OCI-LY7 (cell line): ENCODE results near the gene CATSPERZ. TPM values are rescaled to one million over a fixed set of nuclear protein-coding genes. Genes with fewer than 3 reads are reported as not detected.

Source experiments
- BruUV-seq: library from RNA; stranded (reverse); fragments of 400-500 nt; replicated peaks from 2 replicates; lab custom pipeline; 2021; lab: Mats Ljungman, UMichigan
- CTCF ChIA-PET: fragments of 300-600 bp; sonication (Branson Sonifier 250); formaldehyde crosslinking; loops from one replicate; lab custom pipeline; 2022; ENCODE audit warnings: antibody characterized with exemption; ENCODE audit not compliant: unreplicated experiment; lab: Charles Lee
- POLR2A ChIA-PET: fragments of 300-600 bp; sonication (Branson Sonifier 250); formaldehyde crosslinking; loops from one replicate; lab custom pipeline; 2022; ENCODE audit warnings: antibody characterized with exemption; lab: Charles Lee
- DNase-seq: peaks from one replicate; pipeline ENCODE4 v3.0.0-alpha.2; 2015; ENCODE audit warnings: low spot score
- H2AFZ ChIP-seq: fragments of 200-600 bp; sonication (generic), shearing (Covaris generic); 2 replicates; pipeline ENCODE4 v1.6.1; 2014; ENCODE audit warnings: mild to moderate bottlenecking, antibody characterized with exemption, low read length, moderate library complexity
- H3K27ac ChIP-seq: fragments of 200-600 bp; sonication (generic); 2 replicates; pipeline ENCODE4 v1.5.1; 2014; ENCODE audit warnings: mixed run types, low read depth, mild to moderate bottlenecking, moderate library complexity, low read length, inconsistent platforms; ENCODE audit not compliant: poor library complexity, severe bottlenecking
- H3K36me3 ChIP-seq: fragments of 200-600 bp; sonication (generic); 2 replicates; pipeline ENCODE4 v1.6.1; 2014; ENCODE audit warnings: mild to moderate bottlenecking, antibody characterized with exemption, low read length, moderate library complexity, mixed read lengths; ENCODE audit not compliant: insufficient read depth
- H3K4me1 ChIP-seq: fragments of 200-600 bp; sonication (generic); 2 replicates; pipeline ENCODE4 v1.5.1; 2014; ENCODE audit warnings: mild to moderate bottlenecking, low read length; ENCODE audit not compliant: insufficient read depth, poor library complexity, severe bottlenecking
- H3K4me2 ChIP-seq: fragments of 200-600 bp; sonication (generic); 2 replicates; pipeline ENCODE4 v1.6.1; 2014; ENCODE audit warnings: mild to moderate bottlenecking, low read length
- H3K4me3 ChIP-seq: fragments of 200-600 bp; sonication (generic); 2 replicates; pipeline ENCODE4 v1.5.1; 2014; ENCODE audit warnings: mild to moderate bottlenecking, low read depth, low read length; ENCODE audit not compliant: poor library complexity, severe bottlenecking
- H3K79me2 ChIP-seq: fragments of 200-600 bp; sonication (generic); 2 replicates; pipeline ENCODE4 v1.6.1; 2016; ENCODE audit warnings: low read depth, mild to moderate bottlenecking, low read length, moderate library complexity, mixed read lengths; ENCODE audit not compliant: insufficient read depth
- H3K9me2 ChIP-seq: fragments of 200-600 bp; sonication (generic); 2 replicates; pipeline ENCODE4 v1.6.1; 2016; ENCODE audit warnings: mild to moderate bottlenecking, low read length, mixed read lengths; ENCODE audit not compliant: insufficient read depth
- H3K9me3 ChIP-seq: fragments of 200-600 bp; sonication (generic); 2 replicates; pipeline ENCODE4 v1.6.1; 2014; ENCODE audit warnings: mild to moderate bottlenecking, mixed run types, low read length, mixed read lengths
- H4K20me1 ChIP-seq: fragments of 200-600 bp; sonication (generic); 2 replicates; pipeline ENCODE4 v1.6.1; 2014; ENCODE audit warnings: mild to moderate bottlenecking, antibody characterized with exemption, low read length, moderate library complexity, mixed read lengths; ENCODE audit not compliant: insufficient read depth
- EZH2phosphoT487 ChIP-seq: fragments of 200-600 bp; sonication (generic); IDR thresholded peaks from 2 replicates; pipeline ENCODE4 v1.6.1; 2018; ENCODE audit warnings: low read depth, borderline replicate concordance, mild to moderate bottlenecking, mixed run types, antibody characterized with exemption, low read length, moderate library complexity, mixed read lengths
- intact Hi-C: fragments of 100-400 bp; cut with micrococcal nuclease; formaldehyde crosslinking; loops from one replicate; pipeline ENCODE4 v1.10.0; 2022; ENCODE audit not compliant: unreplicated experiment
- total RNA-seq, 2 experiments: library from RNA; depleted of rRNA in 1 of 2; stranded (reverse); fragments of >200 nt in 1 of 2; shearing (Covaris generic) in 1 of 2; gene quantifications; 2 replicates each; pipeline ENCODE4 v1.2.3, GENCODE V29; 2014 to 2022
- TF ChIP-seq, protein P1 (sequence below): fragments of 200-600 bp; sonication (generic); conservative IDR thresholded peaks from 2 replicates; pipeline ENCODE4 v1.5.1; 2014; ENCODE audit warnings: mild to moderate bottlenecking, antibody characterized with exemption, low read length, moderate library complexity, mixed read lengths

Gene CATSPERZ
- total RNA-seq, 2 experiments from 2014 or later: 0.38 TPM; not detected in 1

DNA sequence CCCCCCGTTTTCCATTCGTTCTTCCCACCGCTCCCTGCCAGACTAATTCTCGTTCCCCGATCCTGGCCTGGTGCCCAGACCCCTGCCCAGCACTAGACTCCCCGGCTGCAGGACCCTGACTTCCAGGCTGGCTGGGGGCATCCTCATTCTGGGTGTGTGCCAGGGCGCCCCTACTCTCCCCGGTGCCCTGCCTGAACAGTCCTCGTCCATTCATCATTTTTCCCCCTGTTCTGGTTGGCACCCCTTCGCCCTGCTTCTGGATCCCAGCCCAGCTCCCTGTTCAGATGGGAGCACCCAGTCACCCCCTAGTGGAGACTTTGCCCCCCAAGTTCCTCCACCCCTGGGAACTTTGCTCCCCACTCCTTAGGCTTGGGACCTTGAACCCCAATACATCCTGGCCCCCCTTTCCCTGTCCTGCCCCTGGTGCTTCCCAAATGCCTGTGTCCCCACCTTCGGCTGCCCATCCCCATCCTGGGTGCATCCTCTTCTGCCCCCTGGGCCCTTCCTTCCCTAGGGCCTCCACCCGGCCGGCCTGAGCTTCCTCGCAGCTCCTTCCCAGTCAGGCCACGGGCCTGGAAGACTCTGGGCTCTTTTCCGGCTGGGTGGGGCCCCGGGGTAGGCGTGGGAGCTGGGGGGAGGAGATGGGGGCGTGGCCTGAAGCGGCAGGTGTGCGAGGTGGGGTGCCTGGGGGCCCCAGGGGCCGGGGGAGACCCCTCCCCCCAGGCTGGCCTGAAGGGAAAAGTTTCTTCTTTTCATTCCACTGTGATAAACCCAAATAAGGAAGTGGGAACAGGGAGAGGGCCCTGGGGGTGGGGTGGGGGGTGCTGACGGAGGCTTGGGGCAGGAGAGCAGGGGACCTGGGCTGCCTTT lies 47.9 kb upstream of the CATSPERZ start:
- Histone ChIP-seq H3K9me2 (no peaks in the 10 kb centered on the region), H3K4me1 (peaks cover 51% of the 10 kb centered on the region), H4K20me1 (no peaks in the 10 kb centered on the region), H3K4me3 (peak overlapping the region; percentile 76), H3K36me3 (no peaks in the 10 kb centered on the region), H3K9me3 (no peaks in the 10 kb centered on the region), H3K79me2 (no peaks in the 10 kb centered on the region), H3K4me2 (peak overlapping the region; percentile 98), H2AFZ (peak overlapping the region; percentile 54; the same call in 1 of the 2 replicates), H3K27ac (no peak overlapping the region)
- no TSS peak for BruUV-seq
- intact Hi-C loops: no loop called here
- peak; percentile 36 for DNase-seq
- ChIA-PET CTCF (interaction anchor here (0.5 to 1.3 kb wide), 3 partner anchors 34 to 65 kb away, joined by 3 to 4 read pairs (median 3); partner anchors contain the start of gene TRMT112), POLR2A (interaction anchor here (0.6 to 0.7 kb wide), 2 partner anchors 35 to 670 kb away, joined by 3 to 7 read pairs; no protein-coding TSS in a partner anchor)
- TF ChIP-seq, protein P1, sequence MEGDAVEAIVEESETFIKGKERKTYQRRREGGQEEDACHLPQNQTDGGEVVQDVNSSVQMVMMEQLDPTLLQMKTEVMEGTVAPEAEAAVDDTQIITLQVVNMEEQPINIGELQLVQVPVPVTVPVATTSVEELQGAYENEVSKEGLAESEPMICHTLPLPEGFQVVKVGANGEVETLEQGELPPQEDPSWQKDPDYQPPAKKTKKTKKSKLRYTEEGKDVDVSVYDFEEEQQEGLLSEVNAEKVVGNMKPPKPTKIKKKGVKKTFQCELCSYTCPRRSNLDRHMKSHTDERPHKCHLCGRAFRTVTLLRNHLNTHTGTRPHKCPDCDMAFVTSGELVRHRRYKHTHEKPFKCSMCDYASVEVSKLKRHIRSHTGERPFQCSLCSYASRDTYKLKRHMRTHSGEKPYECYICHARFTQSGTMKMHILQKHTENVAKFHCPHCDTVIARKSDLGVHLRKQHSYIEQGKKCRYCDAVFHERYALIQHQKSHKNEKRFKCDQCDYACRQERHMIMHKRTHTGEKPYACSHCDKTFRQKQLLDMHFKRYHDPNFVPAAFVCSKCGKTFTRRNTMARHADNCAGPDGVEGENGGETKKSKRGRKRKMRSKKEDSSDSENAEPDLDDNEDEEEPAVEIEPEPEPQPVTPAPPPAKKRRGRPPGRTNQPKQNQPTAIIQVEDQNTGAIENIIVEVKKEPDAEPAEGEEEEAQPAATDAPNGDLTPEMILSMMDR: peak; percentile 71
- TF ChIP-seq EZH2phosphoT487: no peak

DNA sequence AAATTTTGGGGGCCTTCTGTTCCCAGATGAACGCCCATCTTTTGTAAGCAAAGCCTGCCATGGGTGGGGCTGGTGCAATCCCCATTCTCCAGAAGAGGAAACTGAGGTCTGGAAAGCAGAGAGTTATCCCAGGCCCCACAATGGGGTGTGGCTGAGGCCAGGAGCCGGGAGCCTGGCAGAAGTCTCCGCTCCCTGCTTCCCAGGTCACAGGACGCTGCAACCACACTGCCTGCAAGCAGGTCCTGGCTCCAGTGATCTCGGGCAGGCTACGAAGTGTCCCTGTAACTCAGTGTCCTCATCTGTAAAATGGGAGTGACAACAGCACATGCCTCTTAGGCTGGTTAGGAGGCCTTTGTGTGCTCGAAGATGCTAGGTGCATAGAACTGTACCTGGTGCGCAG lies 47.1 kb upstream of the CATSPERZ start:
- peak overlapping the region; percentile 98; the same call in 1 of the 2 replicates for H3K4me2 ChIP-seq
- no peak overlapping the region for H3K27ac ChIP-seq
- H3K36me3 ChIP-seq: no peaks in the 10 kb centered on the region
- intact Hi-C loops: no loop called here
- no peaks in the 10 kb centered on the region for H4K20me1 ChIP-seq
- BruUV-seq: no TSS peak
- CTCF ChIA-PET: no interaction called here
- H3K4me3 ChIP-seq: no peak overlapping the region
- DNase-seq: no peak
- no peak overlapping the region for H2AFZ ChIP-seq
- no peaks in the 10 kb centered on the region for H3K9me3 ChIP-seq
- no peaks in the 10 kb centered on the region for H3K9me2 ChIP-seq
- peaks cover 44% of the 10 kb centered on the region for H3K4me1 ChIP-seq
- TF ChIP-seq, protein P1: no peak
- POLR2A ChIA-PET: no interaction called here
- no peaks in the 10 kb centered on the region for H3K79me2 ChIP-seq

DNA sequence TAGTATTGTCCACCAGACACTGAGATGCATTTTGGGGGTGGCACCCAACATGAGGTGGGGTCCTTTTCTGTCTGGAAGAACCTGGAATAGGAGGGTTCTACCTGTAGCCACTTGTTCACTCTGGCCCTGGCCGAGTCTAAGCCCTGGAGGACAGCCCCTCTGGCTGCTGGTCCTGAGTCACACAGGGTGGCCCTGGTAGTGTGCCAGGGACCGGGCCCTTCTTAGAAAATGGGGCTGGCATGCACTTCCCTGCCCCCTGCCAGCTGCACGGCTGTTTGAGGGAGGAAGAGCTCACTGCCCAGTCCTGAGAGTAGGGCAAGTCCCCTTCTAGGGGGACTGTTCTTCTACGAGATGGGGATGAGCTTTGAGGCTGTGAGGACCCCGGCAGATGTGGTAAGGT lies 46.7 kb upstream of the CATSPERZ start:
- TF ChIP-seq, protein P1: no peak
- no peak for TF ChIP-seq EZH2phosphoT487
- Histone ChIP-seq H3K36me3 (no peaks in the 10 kb centered on the region), H3K4me1 (peaks cover 40% of the 10 kb centered on the region), H3K4me2 (no peak overlapping the region), H3K4me3 (no peak overlapping the region), H3K9me3 (no peaks in the 10 kb centered on the region), H3K27ac (no peak overlapping the region), H3K9me2 (no peaks in the 10 kb centered on the region), H2AFZ (no peak overlapping the region), H4K20me1 (no peaks in the 10 kb centered on the region), H3K79me2 (no peaks in the 10 kb centered on the region)
- ChIA-PET POLR2A (interaction anchor here (1.1 kb wide), 1 partner anchor 14 kb away, joined by 6 read pairs; no protein-coding TSS in a partner anchor), CTCF (no interaction called here)
- DNase-seq: no peak
- intact Hi-C loops: no loop called here
- no TSS peak for BruUV-seq
